Astrocyte (in vitro differentiated cells and primary cell): ENCODE data around the gene SEPTIN12. TPM values are rescaled to one million over a fixed set of nuclear protein-coding genes. Genes with fewer than 3 reads are reported as not detected.
A peak's percentile ranks its signal among the peaks of the same experiment; 100 is the strongest.

Experiments
- DNase-seq: peaks from one replicate; pipeline ENCODE4 v3.0.0-alpha.2; 2010; ENCODE audit warnings: low read depth
- FAIRE-seq: peaks from 2 replicates; lab custom pipeline; 2011; peaks lifted over from hg19 to GRCh38; lab: Jason Lieb, UNC
- H2AFZ ChIP-seq: 2 replicates; pipeline ENCODE4 v1.6.0; 2012; ENCODE audit warnings: low read depth, low read length, inconsistent platforms
- H3K27ac ChIP-seq: 2 replicates; pipeline ENCODE4 v1.5.1; 2011; ENCODE audit warnings: low read depth, low read length, inconsistent platforms
- H3K27me3 ChIP-seq: 2 replicates; pipeline ENCODE4 v1.6.0; 2011; ENCODE audit warnings: low read length, inconsistent platforms; ENCODE audit not compliant: insufficient read depth
- H3K36me3 ChIP-seq: 2 replicates; pipeline ENCODE4 v1.5.1; 2011; ENCODE audit warnings: low read length, inconsistent platforms; ENCODE audit not compliant: insufficient read depth
- H3K4me1 ChIP-seq: 2 replicates; pipeline ENCODE4 v1.5.1; 2011; ENCODE audit warnings: low read length, inconsistent platforms; ENCODE audit not compliant: insufficient read depth
- H3K4me2 ChIP-seq: 2 replicates; pipeline ENCODE4 v1.6.0; 2012; ENCODE audit warnings: low read length, inconsistent platforms
- H3K4me3 ChIP-seq: 2 replicates; pipeline ENCODE4 v1.5.1; 2011; ENCODE audit warnings: low read depth, mild to moderate bottlenecking, low read length, inconsistent platforms; ENCODE audit not compliant: insufficient read depth
- H3K79me2 ChIP-seq: 2 replicates; pipeline ENCODE4 v1.6.0; 2012; ENCODE audit warnings: mild to moderate bottlenecking, low read length, inconsistent platforms; ENCODE audit not compliant: insufficient read depth
- H3K9ac ChIP-seq: 2 replicates; pipeline ENCODE4 v1.6.0; 2012; ENCODE audit warnings: mild to moderate bottlenecking, low read length, inconsistent platforms
- H3K9me3 ChIP-seq: 2 replicates; pipeline ENCODE4 v1.5.1; 2012; ENCODE audit warnings: low read depth, mild to moderate bottlenecking, low read length, inconsistent platforms; ENCODE audit not compliant: insufficient read depth
- H4K20me1 ChIP-seq: 2 replicates; pipeline ENCODE4 v1.6.0; 2012; ENCODE audit warnings: low read length, inconsistent platforms; ENCODE audit not compliant: insufficient read depth
- H3K27ac Mint-ChIP-seq: one replicate; pipeline ENCODE4 v1.8.0; 2021; ENCODE audit warnings: mild to moderate bottlenecking, mixed read lengths; ENCODE audit not compliant: unreplicated experiment
- H3K27me3 Mint-ChIP-seq: one replicate; pipeline ENCODE4 v1.8.0; 2021; ENCODE audit warnings: low read depth, mixed read lengths; ENCODE audit not compliant: unreplicated experiment
- H3K36me3 Mint-ChIP-seq: one replicate; pipeline ENCODE4 v1.8.0; 2021; ENCODE audit warnings: low read depth, mixed read lengths; ENCODE audit not compliant: unreplicated experiment
- H3K4me1 Mint-ChIP-seq: one replicate; pipeline ENCODE4 v1.8.0; 2021; ENCODE audit warnings: low read depth, mixed read lengths; ENCODE audit not compliant: unreplicated experiment
- H3K4me3 Mint-ChIP-seq: one replicate; pipeline ENCODE4 v1.8.0; 2021; ENCODE audit warnings: mild to moderate bottlenecking, moderate library complexity, mixed read lengths; ENCODE audit not compliant: unreplicated experiment
- H3K9me3 Mint-ChIP-seq: one replicate; pipeline ENCODE4 v1.8.0; 2021; ENCODE audit warnings: mild to moderate bottlenecking, mixed read lengths; ENCODE audit not compliant: unreplicated experiment
- CTCF ChIP-seq: IDR thresholded peaks from 2 replicates; pipeline ENCODE4 v1.5.1; 2011; ENCODE audit warnings: low read depth, mild to moderate bottlenecking, inconsistent platforms, low read length, moderate library complexity; ENCODE audit not compliant: insufficient read depth
- EZH2 ChIP-seq: IDR thresholded peaks from 2 replicates; pipeline ENCODE4 v1.6.1; 2012; ENCODE audit warnings: mild to moderate bottlenecking, low read length, inconsistent platforms; ENCODE audit not compliant: insufficient read depth
- total RNA-seq: library from RNA; stranded (reverse); gene quantifications from 2 replicates; pipeline ENCODE4 v1.2.1, GENCODE V29; 2021

Gene SEPTIN12
- total RNA-seq, 1 donor from 2014 or later: 5.9 TPM

GRCh38 chr16:4802659-4803287 lies 14.6 kb upstream of the SEPTIN12 start:
- Mint-ChIP-seq H3K9me3 (no peaks in the 10 kb centered on the region), H3K36me3 (peaks cover 7% of the 10 kb centered on the region), H3K27me3 (no peaks in the 10 kb centered on the region), H3K4me3 (peak overlapping the region; percentile 89), H3K4me1 (peaks cover 17% of the 10 kb centered on the region), H3K27ac (peak overlapping the region; percentile 91)
- Histone ChIP-seq H3K27ac (peak overlapping the region; percentile 66), H3K27me3 (no peaks in the 10 kb centered on the region), H3K9ac (peak overlapping the region; percentile 76), H3K9me3 (no peaks in the 10 kb centered on the region), H3K79me2 (no peaks in the 10 kb centered on the region), H4K20me1 (peaks cover 16% of the 10 kb centered on the region), H3K4me2 (peak overlapping the region; percentile 96), H3K4me3 (peak overlapping the region; percentile 71), H2AFZ (peak overlapping the region; percentile 86), H3K4me1 (peaks cover 10% of the 10 kb centered on the region), H3K36me3 (peaks cover 13% of the 10 kb centered on the region)
- FAIRE-seq (no peak), DNase-seq (peak; percentile 84)
- TF ChIP-seq CTCF: no peak
- no peak for TF ChIP-seq EZH2

- Mint-ChIP-seq H3K4me3 (peak within 1 kb of the TSS; percentile 89), H3K36me3 (peaks cover 10% of the 10 kb centered on the region), H3K4me1 (peaks cover 17% of the 10 kb centered on the region), H3K27ac (peak within 1 kb of the TSS; percentile 91), H3K27me3 (no peaks in the 10 kb centered on the region), H3K9me3 (no peaks in the 10 kb centered on the region)
- peaks cover 10% of the 10 kb centered on the region for H3K4me1 ChIP-seq
- H3K36me3 ChIP-seq: peaks cover 6% of the 10 kb centered on the region
- H3K27ac ChIP-seq: peak within 1 kb of the TSS; percentile 66
- H4K20me1 ChIP-seq: peaks cover 16% of the 10 kb centered on the region
- TF ChIP-seq EZH2 (no peak), CTCF (no peak)
- H3K4me2 ChIP-seq: peak within 1 kb of the TSS; percentile 96
- peak within 1 kb of the TSS; percentile 71 for H3K4me3 ChIP-seq
- peak within 1 kb of the TSS; percentile 76 for H3K9ac ChIP-seq
- DNase-seq: peak; percentile 36
- H2AFZ ChIP-seq: peak within 1 kb of the TSS; percentile 86
- H3K27me3 ChIP-seq: no peaks in the 10 kb centered on the region
- H3K79me2 ChIP-seq: no peaks in the 10 kb centered on the region
- H3K9me3 ChIP-seq: no peaks in the 10 kb centered on the region
- FAIRE-seq: no peak
These were observed 14.0 kb upstream of the SEPTIN12 start, which contains the start of gene ROGDI for GRCh38 chr16:4801962-4802658. Gene ROGDI, minus strand, starts transcription at chr16:4802633. Its CDS starts 62 bp downstream, at chr16:4802571.
